Activated naive CD8-positive, alpha-beta T cell treated with anti-CD3 and anti-CD28 coated beads, Interleukin-2, amount 50 U/mL, for 16 hours (primary cell): ENCODE data around the gene SLC38A6.

Experiments used
- DNase-seq: peaks from one replicate; pipeline ENCODE4 v3.0.0-alpha.2; 2020; ENCODE audit warnings: low read depth, low spot score

SLC38A6 gene

GRCh38 chr14:60977847-60978246 is 3.2 kb upstream of the SLC38A6 start:
- no peak for DNase-seq

DNA sequence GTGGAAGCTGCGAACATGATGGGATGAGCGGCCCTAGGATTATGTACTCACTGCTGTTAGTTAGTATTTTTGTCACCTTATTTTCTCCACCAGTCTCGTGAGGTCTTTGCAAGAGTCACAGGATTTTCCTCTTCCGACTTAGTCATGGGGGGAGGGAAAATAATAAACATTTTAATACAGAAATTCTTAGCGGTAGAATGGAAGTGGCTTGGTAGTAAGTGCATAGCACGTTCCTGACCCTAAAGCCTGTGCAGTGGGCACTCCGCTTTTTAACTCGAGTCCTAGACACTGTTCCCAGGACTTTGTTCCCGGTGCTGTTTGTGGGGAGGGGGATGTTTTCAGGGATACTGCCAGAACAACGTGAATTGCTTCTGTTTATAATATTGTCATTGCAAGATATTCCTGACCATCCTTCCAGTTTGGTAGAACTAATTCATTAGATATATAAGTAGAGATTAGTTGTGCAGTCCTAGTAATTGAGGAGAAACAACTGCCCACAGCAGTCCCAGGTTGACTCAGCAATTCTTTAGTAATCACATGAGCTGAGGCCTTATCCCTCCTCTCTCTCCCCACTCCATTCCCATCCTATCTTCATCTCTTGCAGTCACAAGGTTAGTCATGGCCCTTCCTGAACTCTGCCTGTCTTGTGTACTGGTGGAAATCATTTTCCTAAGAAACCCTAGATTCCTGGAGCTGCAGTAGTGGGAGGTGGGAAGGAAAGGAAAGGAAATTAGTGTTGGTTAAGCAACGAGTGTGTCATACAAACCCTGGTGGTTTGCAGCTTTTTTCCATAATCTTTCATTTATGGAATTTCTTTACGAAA is 799 bp downstream of the SLC38A6 start:
- DNase-seq, result no peak

DNA sequence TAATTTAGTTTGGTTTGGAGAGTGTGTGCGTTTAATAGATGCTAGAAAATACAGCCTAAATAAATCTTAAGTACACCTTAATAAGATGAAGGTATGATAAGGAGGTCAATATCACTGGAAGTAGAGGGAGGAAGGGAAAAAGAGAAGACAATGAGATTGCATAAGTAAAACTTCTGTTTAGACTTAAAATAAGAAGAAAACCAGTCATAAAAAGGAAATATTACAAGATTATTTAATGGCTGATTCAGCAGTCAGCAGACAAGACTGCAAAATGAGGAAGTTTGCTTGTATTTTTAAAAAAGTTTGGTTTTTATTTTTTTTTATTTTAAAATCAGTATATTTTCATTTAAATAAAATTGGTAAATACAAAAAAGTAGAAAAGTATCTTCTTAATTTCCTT is 3.2 kb downstream of the SLC38A6 start:
- DNase-seq, result no peak

GRCh38 chr14:60986500-60986899 is 5.5 kb downstream of the SLC38A6 start:
- no peak for DNase-seq

- DNase-seq, result no peak
Observed at GRCh38 chr14:60989599-60989998, 8.6 kb downstream of the SLC38A6 start.

DNA sequence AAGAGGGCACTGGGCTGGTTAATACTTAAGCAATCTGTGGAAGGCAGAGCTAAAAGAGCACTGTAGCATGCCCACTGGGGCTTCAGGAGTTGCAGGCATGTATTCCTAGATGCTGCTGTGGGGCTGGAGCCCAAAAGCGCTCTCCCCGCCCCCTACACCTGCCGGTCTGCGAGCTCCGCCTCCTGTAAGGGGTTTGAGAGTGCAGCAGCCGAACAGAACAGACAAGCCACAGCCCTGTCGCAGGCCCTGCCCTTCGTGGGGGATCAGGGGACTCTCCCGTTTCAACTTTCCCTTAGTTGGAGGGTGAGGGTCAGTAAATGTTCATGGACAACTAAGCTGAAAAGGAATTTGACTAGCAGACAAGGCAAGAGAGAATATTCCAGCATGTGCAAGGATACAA is 17.6 kb downstream of the SLC38A6 start:
- DNase-seq, result no peak

DNA sequence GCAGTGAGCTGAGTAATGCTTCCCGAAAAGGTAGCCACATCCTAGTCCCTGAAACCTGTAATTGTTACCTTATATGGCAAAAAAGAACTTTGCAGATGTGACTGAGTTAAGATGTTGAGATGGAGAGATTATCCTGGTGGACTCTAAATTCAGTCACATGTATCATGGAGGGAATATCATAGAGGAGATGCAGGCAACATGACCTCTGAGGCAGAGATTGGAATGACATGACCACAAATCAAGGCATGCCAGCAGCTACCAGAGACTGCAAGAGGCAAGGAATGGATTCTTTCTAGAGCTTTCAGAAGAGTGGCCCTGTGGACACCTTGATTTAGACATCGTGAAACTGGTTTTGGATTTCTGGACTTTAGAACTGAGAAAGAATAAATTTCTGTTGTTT is 18.5 kb downstream of the SLC38A6 start:
- DNase-seq, result no peak

DNA sequence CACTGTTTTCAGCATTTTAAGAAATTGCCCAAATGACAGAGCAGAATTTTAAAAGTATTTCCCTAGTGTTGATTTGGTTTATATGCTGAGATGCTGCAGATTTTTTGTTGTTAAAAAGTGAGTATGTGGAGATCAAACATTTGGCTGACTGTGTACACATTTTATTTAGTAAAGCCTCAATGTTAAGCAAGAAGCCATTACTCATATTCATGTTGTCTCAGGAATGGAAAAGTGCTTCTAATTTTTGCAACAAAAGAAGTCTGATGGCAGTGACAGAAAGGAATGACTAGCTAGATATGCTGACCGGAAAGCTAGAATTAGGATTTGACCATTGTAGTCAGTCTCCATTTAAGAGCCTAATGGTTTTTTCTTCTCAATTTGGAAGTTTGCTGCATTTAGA is 22.5 kb downstream of the SLC38A6 start:
- no peak for DNase-seq

DNA sequence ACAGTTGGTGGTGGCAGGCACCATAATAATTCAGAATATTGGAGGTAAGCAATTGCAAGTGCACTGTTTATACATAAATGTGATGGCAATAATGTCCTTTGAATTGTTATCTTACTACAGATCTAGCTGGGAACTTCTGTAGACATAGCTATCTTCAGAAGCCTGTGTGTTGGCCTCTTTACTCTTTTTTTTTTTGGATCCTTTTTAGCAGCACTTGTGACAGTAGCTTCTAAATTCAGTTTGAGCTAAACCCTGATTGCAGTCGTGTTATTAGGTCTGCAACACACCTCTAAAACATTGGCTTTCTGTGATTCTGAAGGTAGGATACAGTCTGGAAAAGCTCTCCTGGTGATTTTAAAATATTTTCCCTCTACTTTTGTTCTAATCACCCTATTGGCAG is 38.5 kb downstream of the SLC38A6 start:
- no peak for DNase-seq

- no peak for DNase-seq
Observed at GRCh38 chr14:61025251-61026223, 44.5 kb downstream of the SLC38A6 start.

DNA sequence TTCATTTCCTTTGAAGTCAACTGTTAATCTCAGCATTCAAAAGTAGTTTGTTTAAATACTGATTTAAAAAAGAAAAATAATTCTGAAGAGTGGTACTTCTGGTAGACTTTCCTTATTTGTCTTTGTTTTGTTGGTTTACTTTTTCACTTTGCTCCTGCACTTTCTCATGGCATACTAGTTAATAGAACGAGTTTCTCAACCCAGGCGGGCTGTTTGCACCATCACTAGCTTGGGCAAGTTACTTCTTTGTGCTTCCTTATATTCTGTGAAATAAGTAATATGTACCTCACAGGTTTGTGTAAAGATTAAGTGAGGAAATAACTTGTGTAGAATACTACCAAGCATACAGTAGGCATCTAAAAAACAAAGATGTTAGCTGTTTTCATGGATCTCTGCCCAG is 45.5 kb downstream of the SLC38A6 start:
- no peak for DNase-seq

DNA sequence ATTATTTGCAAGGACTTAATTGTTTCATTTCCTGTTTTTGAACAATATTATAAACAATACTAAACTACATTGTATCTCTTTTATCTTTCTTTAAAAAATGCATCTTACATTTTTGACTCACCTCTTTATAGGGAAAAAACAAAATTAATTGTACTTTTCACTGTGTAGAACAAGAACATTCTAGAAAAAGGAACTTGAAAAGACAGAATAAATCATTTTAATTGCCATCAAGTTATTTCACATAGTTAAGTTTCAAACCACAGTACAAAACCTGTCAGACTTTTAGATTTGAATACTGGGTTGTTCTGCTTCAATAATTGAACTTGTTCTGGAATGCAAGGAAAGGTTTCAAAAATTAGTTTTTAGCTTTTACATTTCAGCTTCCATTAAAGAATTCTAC is 50.0 kb downstream of the SLC38A6 start:
- no peak for DNase-seq

GRCh38 chr14:61033054-61033453 is 52.0 kb downstream of the SLC38A6 start:
- DNase-seq, result no peak

DNA sequence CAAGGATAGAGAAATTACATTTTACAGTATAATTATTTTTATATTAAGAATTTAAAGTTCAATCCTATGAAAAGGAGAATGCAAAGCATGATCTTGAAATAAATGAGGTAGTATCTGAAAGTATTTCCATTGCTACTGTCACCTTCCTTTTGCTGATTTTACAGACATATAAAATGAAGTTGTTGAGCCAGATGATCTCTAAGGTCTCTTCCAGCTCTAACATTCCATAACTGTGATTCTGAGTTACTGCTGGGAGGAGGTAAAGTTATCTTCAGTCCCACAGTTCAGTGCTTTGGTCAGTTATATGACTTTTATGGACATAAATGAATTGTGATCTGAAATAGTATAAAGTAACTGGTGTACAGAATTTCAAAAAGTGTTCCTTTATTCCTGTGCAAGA is 52.8 kb downstream of the SLC38A6 start:
- no peak for DNase-seq

GRCh38 chr14:61034416-61035120 is 53.5 kb downstream of the SLC38A6 start:
- no peak for DNase-seq

DNA sequence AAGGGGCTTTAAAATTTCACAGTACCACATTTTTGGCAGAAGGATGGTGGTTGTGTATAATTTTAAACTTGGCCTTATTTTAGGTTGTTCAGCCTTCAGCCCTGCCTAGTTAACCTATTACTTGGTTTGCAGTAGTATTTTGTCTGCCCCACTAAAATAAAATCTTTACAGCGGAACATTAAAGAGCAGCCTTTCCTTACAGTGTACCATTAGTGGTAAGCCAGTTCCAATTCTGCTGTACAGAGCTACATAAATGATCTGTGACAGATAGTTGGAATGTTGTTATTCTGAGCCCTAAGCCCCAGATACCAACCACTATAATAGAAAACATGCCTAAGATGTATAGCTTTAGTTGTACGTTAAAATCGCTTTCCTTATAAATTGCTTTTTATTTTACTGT is 56.2 kb downstream of the SLC38A6 start:
- no peak for DNase-seq

GRCh38 chr14:61041704-61042103 is 60.7 kb downstream of the SLC38A6 start:
- DNase-seq, result no peak

GRCh38 chr14:61042220-61042619 is 61.2 kb downstream of the SLC38A6 start:
- DNase-seq, result no peak

- DNase-seq, result no peak
Observed at GRCh38 chr14:61043506-61043905, 62.5 kb downstream of the SLC38A6 start.

DNA sequence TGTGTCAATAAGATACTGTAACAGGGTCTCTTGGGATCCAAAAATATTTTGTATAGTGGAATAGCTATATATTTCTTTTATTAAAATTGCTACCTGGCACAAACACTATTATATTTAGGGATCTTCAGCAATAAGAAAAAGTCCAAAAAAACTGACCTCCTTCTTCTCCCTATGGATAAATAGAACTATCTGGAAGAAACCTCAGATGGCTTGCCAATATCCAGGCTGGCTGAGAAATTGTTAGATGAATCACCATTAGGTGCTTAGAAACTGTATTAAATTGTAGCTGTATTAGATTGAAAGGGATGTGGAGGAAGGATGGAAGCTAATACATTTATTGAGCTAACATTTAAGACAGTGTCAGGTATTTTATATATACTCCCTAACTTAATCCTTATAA is 66.0 kb downstream of the SLC38A6 start:
- no peak for DNase-seq

- DNase-seq, result no peak
Observed at GRCh38 chr14:61048640-61049039, 67.6 kb downstream of the SLC38A6 start.

- no peak for DNase-seq
Observed at GRCh38 chr14:61050417-61050816, 69.4 kb downstream of the SLC38A6 start.
